Ovary (tissue), 9 donors: ENCODE measurements around the gene ACTL7B. TPM values are rescaled to one million over a fixed set of nuclear protein-coding genes. Genes with fewer than 3 reads are reported as not detected.

Experiments used
- DNase-seq, 5 donors: peaks; one replicate each; pipeline ENCODE4 v3.0.0-alpha.2; 2019 to 2020
- H3K27ac ChIP-seq, 2 donors: fragments of 200-600 bp; one replicate each; pipeline versions ENCODE4 v1.5.1 to v1.8.0; 2019 to 2022
- H3K27me3 ChIP-seq: fragments of 200-600 bp; one replicate; pipeline ENCODE4 v1.8.0; 2022
- H3K36me3 ChIP-seq: fragments of 200-600 bp; sonication (generic); one replicate; pipeline ENCODE4 v1.5.1; 2019
- H3K4me1 ChIP-seq: one replicate; pipeline ENCODE4 v1.8.1; 2013; ENCODE audit warnings: mild to moderate bottlenecking, moderate library complexity; ENCODE audit not compliant: insufficient read depth
- H3K4me3 ChIP-seq: fragments of 200-600 bp; sonication (generic); one replicate; pipeline ENCODE4 v1.5.1; 2017
- H3K9me3 ChIP-seq, 2 donors: fragments of 200-600 bp in 1 of 2; sonication (generic) in 1 of 2; one replicate each; pipeline versions ENCODE4 v1.5.1 to v1.8.1; 2013 to 2019; ENCODE audit warnings: mild to moderate bottlenecking in 1 of 2, moderate library complexity in 1 of 2
- CTCF ChIP-seq, 3 donors: fragments of 450-650 bp in 2 of 3; fragments of 200-600 bp in 1 of 3; IDR thresholded peaks; one replicate each; pipeline versions ENCODE4 v1.5.1 to v1.8.0; 2016 to 2022; ENCODE audit warnings: antibody characterized with exemption in 3 of 3, mild to moderate bottlenecking in 1 of 3
- EP300 ChIP-seq: sonication (generic); formaldehyde crosslinking; IDR thresholded peaks from one replicate; pipeline ENCODE4 v1.6.1; 2017; ENCODE audit warnings: antibody characterized with exemption
- POLR2A ChIP-seq: fragments of 450-650 bp; IDR thresholded peaks from one replicate; pipeline ENCODE4 v1.6.1; 2017; ENCODE audit warnings: antibody characterized with exemption, mild to moderate bottlenecking, moderate library complexity
- WGBS, 3 donors: extraction: QIAGEN DNeasy Blood & Tissue Kit in 1 of 3; methylation state at CpG; one replicate each; pipeline versions ENCODE4 v1.1.5 to v1.1.7; 2013 to 2017; 5-methylcytosine and 5-hydroxymethylcytosine counted together
- intact Hi-C, 4 donors: fragments of 100-400 bp; cut with DNase I; formaldehyde crosslinking; loops; one replicate each; pipeline versions ENCODE4 v1.11.0 to v1.15.1; 2022 to 2023
- polyA plus RNA-seq, 2 donors: library from polyadenylated mRNA; stranded (reverse); fragments of 200-250 nt in 1 of 2; fragments of 350-450 nt in 1 of 2; fragmentation: Illumina TruSeq in 1 of 2; extraction: RNeasy Lipid Tissue Mini Kit (QIAGEN cat#74804) in 1 of 2; gene quantifications; one replicate each; pipeline ENCODE4 v1.2.3, GENCODE V29; 2013 to 2014
- total RNA-seq, 7 donors: library from RNA; depleted of rRNA in 2 of 7; stranded (reverse); fragments of >200 nt in 2 of 7; fragmentation: NEBNext Ultra II Directional in 3 of 7; extraction: Animal tissue kit (Norgen Biotek cat#: 25700) in 3 of 7; gene quantifications; one replicate each; pipeline versions ENCODE4 v1.1.0 to v1.2.4, GENCODE V29; 2016 to 2023
- donor health status: DM: no; HTN: no; CAD: no; lungs with moderate emphysema.
- donor health status: DM: no; HTN: no; CAD: no.
- donor health status: Bipolar disorder and iron deficiency.
- donor health status: DM: yes; HTN: yes; CAD: no.
- donor health status: DM: no; HTN: no; CAD: no.
- donor health status: DM: yes; HTN: yes; CAD: no.

The ACTL7B gene
- total and polyA plus RNA-seq, 9 donors, result 0.10 to 0.17 (median 0.15) TPM; not detected in 6

DNA sequence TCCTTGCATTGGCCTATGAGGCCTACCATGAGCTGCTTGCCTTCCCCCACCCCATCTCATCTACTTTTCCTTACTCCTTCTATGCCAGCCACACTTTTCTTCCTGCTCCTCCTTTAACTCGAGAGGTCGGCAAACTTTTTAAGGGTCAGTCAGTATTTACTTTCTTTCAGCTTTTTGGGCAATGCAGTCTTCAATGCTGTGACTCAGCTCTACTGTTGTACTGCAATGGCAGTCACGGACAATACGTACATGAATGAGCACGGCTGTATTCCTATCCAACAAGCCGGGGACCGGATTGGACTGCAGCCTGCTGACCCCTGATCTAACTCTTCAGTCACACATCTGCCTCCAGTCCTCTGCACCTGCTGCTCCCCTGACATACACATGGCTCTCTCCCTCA lies 5.7 kb upstream of the ACTL7B start:
- no peak for DNase-seq
- H3K27me3 ChIP-seq, result no peaks in the 10 kb centered on the region
- WGBS, 3 donors, result 82 to 96% (median 89%) methylated on average over 7 of the region's 7 CpGs
- H3K4me1 ChIP-seq, result no peaks in the 10 kb centered on the region
- no peak overlapping the region for H3K4me3 ChIP-seq
- intact Hi-C loops, result no loop called here
- no peak overlapping the region for H3K27ac ChIP-seq
- TF ChIP-seq CTCF (IDR thresholded peaks at IDR 0.05), result no peak
- no peak for TF ChIP-seq POLR2A
- TF ChIP-seq EP300, result no peak
- no peaks in the 10 kb centered on the region for H3K36me3 ChIP-seq
- no peaks in the 10 kb centered on the region for H3K9me3 ChIP-seq

- no peaks in the 10 kb centered on the region for H3K27me3 ChIP-seq
- H3K27ac ChIP-seq, result no peak overlapping the region
- intact Hi-C loops, result no loop called here
- H3K36me3 ChIP-seq, result no peaks in the 10 kb centered on the region
- H3K4me3 ChIP-seq, result no peak overlapping the region
- WGBS, 3 donors, result 92 to 98% (median 94%) methylated on average over 2 of the region's 2 CpGs
- DNase-seq, result no peak
- H3K4me1 ChIP-seq, result no peaks in the 10 kb centered on the region
- TF ChIP-seq POLR2A (no peak), EP300 (no peak), CTCF (IDR thresholded peaks at IDR 0.05) (no peak)
- H3K9me3 ChIP-seq, result no peaks in the 10 kb centered on the region
Observed at GRCh38 chr9:108860764-108861163, 5.0 kb upstream of the ACTL7B start.

- no peaks in the 10 kb centered on the region for H3K4me1 ChIP-seq
- no peak overlapping the region for H3K4me3 ChIP-seq
- no peak overlapping the region for H3K27ac ChIP-seq
- no peak for DNase-seq
- H3K9me3 ChIP-seq, result no peaks in the 10 kb centered on the region
- 87 to 90% (median 88%) methylated on average over 4 of the region's 4 CpGs for WGBS, 3 donors
- no peaks in the 10 kb centered on the region for H3K36me3 ChIP-seq
- TF ChIP-seq CTCF (IDR thresholded peaks at IDR 0.05), result no peak
- no peak for TF ChIP-seq POLR2A
- TF ChIP-seq EP300, result no peak
- no peaks in the 10 kb centered on the region for H3K27me3 ChIP-seq
- intact Hi-C loops, result no loop called here
Observed at GRCh38 chr9:108860354-108860753, 4.6 kb upstream of the ACTL7B start.

GRCh38 chr9:108859459-108860114 lies 3.8 kb upstream of the ACTL7B start:
- H3K36me3 ChIP-seq, result no peaks in the 10 kb centered on the region
- WGBS, 3 donors, result 68 to 85% (median 80%) methylated on average over 3 of the region's 3 CpGs
- intact Hi-C loops, result no loop called here
- DNase-seq, result no peak
- H3K9me3 ChIP-seq, result no peaks in the 10 kb centered on the region
- H3K4me3 ChIP-seq, result no peak overlapping the region
- no peak overlapping the region for H3K27ac ChIP-seq
- H3K27me3 ChIP-seq, result no peaks in the 10 kb centered on the region
- TF ChIP-seq POLR2A (no peak), CTCF (IDR thresholded peaks at IDR 0.05) (no peak), EP300 (no peak)
- no peaks in the 10 kb centered on the region for H3K4me1 ChIP-seq
